Fibroblast of peridontal ligament (primary cell): ENCODE results near the gene ALKBH3.

Experiments
- DNase-seq: peaks from one replicate; pipeline ENCODE4 v3.0.0-alpha.2; 2010; ENCODE audit errors: extremely low read depth

The ALKBH3 gene

DNA sequence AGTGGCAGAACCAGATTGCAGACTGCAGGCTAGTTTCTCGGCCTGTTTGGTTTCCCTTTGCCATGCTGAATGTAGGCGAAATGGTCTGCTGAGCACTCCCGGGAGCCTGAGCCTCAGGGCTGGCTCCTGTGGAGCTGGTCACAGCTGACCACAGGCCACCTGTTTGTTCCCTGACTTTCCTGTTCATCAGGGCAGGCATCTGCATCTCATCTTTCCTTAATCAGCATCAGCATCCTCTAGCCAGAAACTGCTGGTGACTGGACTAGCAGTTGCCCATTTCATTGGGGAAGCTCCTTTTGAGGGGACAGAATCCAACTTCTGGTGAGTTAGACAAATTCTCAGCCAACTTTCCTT lies 41.6 kb downstream of the ALKBH3 start:
- no peak for DNase-seq

GRCh38 chr11:43922744-43923405 lies 42.2 kb downstream of the ALKBH3 start:
- DNase-seq: no peak

GRCh38 chr11:43923406-43924111 lies 42.9 kb downstream of the ALKBH3 start:
- peak; percentile 67 for DNase-seq

GRCh38 chr11:43924112-43924855 lies 43.7 kb downstream of the ALKBH3 start:
- no peak for DNase-seq

DNA sequence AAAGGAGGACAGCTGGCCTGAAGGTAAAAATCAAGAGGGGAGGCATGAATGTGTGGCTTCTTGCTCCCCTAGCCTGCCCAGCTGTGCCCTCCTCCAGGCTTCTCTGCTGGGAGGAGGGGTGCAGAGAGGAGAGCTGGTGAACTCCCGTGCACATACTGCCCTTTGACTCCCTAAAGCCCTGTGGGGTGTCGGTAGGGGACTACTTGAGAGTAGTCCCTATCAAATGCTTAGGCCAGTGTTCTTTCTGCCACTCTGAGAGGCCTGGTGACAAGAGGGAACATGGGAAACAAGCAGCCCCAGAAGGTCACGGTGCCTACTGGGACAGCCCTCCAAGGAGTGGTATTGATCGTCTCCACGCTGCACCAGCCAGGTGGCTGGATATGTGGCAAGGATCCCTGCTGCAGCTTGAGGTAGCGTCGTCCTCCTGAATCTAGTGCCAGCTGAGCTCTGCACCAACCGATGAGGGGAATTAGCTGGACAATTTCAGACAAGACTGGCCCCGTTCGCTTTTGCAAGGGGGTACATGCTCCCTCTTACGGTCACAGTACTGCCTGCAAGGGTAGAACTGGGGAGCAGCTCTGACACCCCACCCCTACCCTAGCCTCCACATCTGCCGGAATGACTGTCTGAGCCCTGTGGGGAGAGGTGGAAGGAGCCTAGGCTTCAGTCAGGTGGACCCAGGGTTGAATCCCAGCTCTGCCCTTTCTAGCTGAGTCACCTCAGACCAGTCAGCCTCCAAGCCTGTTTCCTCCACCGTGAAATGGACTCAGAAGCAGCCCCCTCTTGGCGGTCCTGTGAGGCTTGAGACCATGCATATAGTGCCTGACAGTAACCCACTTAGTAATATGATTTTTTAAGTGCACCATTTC lies 44.7 kb downstream of the ALKBH3 start:
- DNase-seq: no peak

GRCh38 chr11:43925932-43926505 lies 45.4 kb downstream of the ALKBH3 start:
- no peak for DNase-seq

DNA sequence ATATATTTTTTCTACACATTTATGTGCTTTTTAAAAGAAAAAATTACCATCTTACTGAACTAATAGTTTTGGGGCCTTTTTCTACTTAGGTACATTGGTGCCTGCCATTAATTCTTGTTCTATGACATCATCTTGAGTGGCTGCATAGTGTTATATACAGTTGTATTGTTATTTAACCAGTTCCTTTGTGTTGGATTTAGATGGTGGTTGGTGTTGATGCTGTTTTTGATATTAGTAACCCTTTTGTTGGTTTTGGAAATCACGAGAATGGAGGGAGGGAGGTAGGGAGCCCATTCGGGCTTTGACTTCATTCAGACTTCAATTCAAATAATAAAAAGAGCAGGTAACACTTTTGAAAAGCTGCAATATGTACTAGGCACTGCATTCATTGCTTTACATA lies 46.4 kb downstream of the ALKBH3 start:
- DNase-seq: no peak

DNA sequence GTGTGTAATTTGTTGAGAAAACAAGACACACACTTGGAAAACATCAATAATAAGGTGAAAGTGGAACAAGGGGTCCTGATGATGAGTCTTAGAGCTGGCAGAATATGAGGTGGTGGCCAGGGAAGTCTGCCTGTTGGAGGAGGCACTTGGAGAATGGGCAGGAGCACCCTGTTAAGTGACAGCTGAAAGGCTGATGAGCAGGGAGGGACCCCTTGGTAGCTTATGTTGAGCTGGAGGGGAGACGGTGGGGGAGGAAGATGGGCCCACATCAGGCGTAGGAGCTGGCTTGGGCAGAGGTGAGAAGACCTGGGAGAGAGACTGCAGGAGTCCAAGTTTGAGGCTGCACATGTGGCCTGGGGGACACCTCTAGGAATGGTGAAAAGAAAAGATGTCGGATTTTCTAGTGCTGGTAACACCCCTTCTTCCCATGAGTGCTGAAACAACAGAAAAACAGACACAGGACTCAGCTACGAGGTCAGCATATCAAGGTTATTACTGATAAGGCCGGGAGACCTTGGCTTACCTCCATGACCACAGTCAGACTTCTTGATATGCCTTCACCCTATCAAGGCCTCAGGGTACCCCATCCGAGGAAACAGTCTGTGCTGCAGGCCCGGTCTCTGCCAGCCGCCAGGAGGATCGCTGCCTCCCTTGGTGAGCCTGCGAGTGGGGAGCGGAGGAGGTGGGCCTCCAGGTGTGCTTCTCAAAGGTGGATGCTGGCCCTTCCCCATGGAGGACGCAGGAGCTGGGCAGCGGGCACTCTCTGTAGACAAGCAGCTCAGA lies 47.5 kb downstream of the ALKBH3 start:
- no peak for DNase-seq

DNA sequence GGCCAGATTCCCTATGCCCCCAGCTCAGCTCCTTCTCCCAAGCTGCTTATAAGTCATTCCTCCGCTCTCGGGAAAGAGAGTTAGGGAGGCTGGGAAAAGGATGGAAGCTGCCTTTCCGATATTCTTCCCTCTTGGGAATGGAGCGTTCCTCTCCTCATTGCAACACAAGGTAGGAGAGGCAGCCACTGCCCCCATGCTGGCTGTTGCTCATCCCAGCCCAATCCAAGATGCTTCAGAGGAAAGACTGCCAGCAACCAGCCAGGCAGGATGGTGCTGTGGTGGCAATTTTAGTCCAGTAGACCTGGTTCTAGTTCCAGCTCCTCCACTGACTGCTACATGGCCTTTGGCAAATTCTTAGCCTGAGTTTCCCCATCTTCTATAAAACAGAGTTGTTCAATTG lies 48.1 kb downstream of the ALKBH3 start:
- DNase-seq: no peak

GRCh38 chr11:43930868-43931716 lies 50.5 kb downstream of the ALKBH3 start:
- no peak for DNase-seq

- DNase-seq: no peak
Measured at GRCh38 chr11:43931717-43932039, 51.0 kb downstream of the ALKBH3 start.

GRCh38 chr11:43933226-43933607 lies 52.6 kb downstream of the ALKBH3 start:
- no peak for DNase-seq

DNA sequence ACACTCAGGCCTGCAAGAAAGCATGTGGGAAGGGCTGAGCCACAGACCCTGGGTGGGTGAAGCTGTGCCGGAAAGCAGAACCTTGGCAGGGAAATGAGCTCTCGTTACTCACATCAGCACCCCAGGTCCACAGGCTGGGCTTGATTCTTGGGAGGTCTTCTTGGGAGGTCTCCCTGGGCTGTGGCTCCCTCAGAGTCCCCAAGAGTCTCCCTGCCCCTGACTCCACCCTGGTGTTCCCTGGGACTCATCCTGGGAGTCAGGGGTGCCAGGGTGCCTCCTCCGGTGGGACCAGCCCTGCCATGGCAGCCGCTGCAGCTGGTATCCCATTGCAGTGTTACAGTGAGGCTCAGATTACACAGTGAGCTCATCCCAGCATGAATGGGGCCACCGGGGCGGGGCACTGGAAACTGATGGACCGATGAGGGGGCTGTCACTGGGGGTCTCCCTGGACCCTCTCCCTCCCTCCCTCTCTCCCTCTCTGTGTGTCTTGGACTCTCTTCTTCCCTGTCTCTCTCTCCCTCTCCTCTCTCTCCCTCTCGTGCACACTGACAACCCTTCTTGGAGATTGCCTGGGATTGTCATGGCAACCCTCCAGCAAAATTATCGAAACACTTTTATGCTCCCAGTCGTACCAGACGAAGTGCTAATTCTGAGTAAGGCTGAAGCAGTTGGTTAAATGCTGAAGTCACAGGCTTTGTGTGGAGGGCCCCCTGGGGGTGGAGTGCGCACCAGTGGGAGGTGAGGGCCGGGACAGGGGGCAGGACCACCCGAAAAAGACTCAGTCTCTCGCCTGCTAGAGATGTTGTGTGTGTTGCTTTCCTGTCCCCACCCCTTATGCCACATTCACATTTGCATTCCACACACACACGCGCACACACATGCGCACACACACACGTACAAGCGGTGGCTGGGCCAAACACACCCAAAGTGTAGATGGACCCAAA lies 53.2 kb downstream of the ALKBH3 start:
- DNase-seq: no peak

GRCh38 chr11:43934601-43935423 lies 54.2 kb downstream of the ALKBH3 start:
- no peak for DNase-seq

DNA sequence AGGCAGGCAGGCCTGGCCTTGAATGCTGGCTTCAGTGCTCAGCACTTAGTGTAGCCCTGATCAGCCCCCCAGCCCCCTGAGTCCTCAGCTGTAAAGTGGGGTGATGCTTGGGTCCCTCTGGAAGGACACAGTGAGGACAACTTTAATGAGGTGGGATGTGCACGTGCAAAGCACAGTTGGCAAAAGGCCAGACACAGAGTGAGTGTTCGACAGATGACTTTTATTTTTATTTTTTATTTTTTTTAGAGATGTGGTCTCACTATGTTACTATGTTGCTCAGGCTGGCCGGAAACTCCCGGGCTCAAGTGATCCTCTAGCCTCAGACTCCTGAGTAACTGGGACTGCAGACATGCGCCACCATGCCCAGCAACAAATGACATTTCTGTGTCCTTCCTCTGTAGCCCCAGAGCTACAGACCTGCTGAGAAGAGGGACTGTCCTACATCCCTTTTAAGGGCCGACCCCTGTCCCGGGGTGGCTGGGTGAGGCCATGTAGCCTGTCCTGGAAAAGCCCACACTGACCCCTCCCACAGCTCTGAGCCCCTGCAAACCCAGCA lies 54.9 kb downstream of the ALKBH3 start:
- DNase-seq: no peak

DNA sequence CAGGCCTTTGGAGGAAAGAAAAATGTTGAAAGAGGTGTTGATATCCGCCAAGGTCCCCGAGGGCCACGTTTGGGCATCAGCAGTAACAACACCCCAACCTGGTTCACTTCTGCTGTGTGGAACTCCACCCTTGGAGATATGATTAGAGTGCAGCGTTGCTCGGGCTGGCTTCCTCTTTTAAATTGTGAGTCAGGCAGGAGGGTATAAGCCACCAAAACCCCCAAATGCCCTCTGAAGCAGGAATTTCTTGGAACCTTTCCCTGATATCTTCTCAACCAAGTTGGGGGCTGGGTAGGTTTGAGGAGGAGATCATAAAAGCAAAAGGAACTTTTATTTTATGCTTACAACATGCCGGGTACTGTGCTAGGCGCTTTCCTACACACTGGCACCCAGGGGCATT lies 55.4 kb downstream of the ALKBH3 start:
- no peak for DNase-seq
